ENCODE results near the gene GDPGP1.

DNA sequence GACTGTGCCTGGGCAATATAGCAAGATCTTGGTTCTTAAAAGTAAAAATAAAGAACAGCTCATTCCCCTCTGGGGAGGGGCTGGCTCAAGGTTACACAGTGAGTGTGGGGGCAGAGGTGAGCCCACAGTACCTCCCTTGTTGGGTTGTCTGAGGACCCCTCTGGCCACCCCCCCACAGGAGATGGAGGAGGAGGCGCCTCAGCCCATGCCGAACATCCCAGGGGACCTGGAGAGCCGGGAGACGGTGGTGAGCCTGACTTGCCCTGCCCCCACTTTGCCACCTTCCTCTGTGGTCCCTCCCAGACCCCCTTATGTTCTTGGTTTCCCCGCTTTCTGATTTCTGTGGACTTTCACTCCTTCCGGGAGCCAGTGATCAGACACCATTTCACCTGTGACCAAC, 60.1 kb downstream of the GDPGP1 start:
- TF ChIP-seq, protein P1, sequence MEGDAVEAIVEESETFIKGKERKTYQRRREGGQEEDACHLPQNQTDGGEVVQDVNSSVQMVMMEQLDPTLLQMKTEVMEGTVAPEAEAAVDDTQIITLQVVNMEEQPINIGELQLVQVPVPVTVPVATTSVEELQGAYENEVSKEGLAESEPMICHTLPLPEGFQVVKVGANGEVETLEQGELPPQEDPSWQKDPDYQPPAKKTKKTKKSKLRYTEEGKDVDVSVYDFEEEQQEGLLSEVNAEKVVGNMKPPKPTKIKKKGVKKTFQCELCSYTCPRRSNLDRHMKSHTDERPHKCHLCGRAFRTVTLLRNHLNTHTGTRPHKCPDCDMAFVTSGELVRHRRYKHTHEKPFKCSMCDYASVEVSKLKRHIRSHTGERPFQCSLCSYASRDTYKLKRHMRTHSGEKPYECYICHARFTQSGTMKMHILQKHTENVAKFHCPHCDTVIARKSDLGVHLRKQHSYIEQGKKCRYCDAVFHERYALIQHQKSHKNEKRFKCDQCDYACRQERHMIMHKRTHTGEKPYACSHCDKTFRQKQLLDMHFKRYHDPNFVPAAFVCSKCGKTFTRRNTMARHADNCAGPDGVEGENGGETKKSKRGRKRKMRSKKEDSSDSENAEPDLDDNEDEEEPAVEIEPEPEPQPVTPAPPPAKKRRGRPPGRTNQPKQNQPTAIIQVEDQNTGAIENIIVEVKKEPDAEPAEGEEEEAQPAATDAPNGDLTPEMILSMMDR (IDR thresholded peaks at IDR 0.05), result no peak
- no peak for TF ChIP-seq SIN3A (IDR thresholded peaks at IDR 0.05; ENCODE audit: borderline replicate concordance, insufficient read depth, low read depth, low read length)
- TF ChIP-seq POLR2AphosphoS5 (IDR thresholded peaks at IDR 0.05; ENCODE audit: low read depth, low read length), result no peak
- TF ChIP-seq REST (IDR thresholded peaks at IDR 0.05; ENCODE audit: insufficient read depth in 1 of 2, low read depth in 2 of 2, low read length in 1 of 2), result no peak
- no peak for TF ChIP-seq TCF7L2 (IDR thresholded peaks at IDR 0.05; ENCODE audit: low read depth, low read length)
